HepG2 (cell line): ENCODE measurements around the gene ZNF132. TPM values are rescaled to one million over a fixed set of nuclear protein-coding genes. Genes with fewer than 3 reads are reported as not detected.

Experiments
- AHR ChIP-seq: IDR thresholded peaks from 2 replicates; pipeline ENCODE4 v1.6.1; 2018; ENCODE audit warnings: missing genetic modification reagents, missing compliant biosample characterization
- BORCS8-MEF2B ChIP-seq: sonication (generic); formaldehyde crosslinking; IDR thresholded peaks from 2 replicates; pipeline ENCODE4 v1.8.0; 2022; ENCODE audit warnings: mild to moderate bottlenecking, missing genetic modification reagents
- CHD4 ChIP-seq: fragments of 200-600 bp; sonication (generic); IDR thresholded peaks from 2 replicates; pipeline ENCODE4 v1.7.0; 2017; ENCODE audit warnings: mild to moderate bottlenecking, low read length, borderline replicate concordance
- DR1 ChIP-seq: sonication (generic); formaldehyde crosslinking; IDR thresholded peaks from 2 replicates; pipeline ENCODE4 v1.8.0; 2021; ENCODE audit warnings: mild to moderate bottlenecking, missing genetic modification reagents, inconsistent platforms
- GPN1 ChIP-seq: sonication (generic); formaldehyde crosslinking; IDR thresholded peaks from 2 replicates; pipeline ENCODE4 v1.5.1; 2020; ENCODE audit warnings: missing genetic modification reagents, borderline replicate concordance
- GTF3A ChIP-seq: sonication (generic); formaldehyde crosslinking; conservative IDR thresholded peaks from 2 replicates; pipeline ENCODE4 v1.4.0; 2020; ENCODE audit warnings: mild to moderate bottlenecking, missing genetic modification reagents
- HDAC1 ChIP-seq: sonication (generic); formaldehyde crosslinking; IDR thresholded peaks from 2 replicates; pipeline ENCODE4 v1.5.1; 2020; ENCODE audit warnings: mild to moderate bottlenecking, missing genetic modification reagents
- IRF9 ChIP-seq: sonication (generic); formaldehyde crosslinking; IDR thresholded peaks from 2 replicates; pipeline ENCODE4 v1.8.0; 2022; ENCODE audit warnings: missing genetic modification reagents, mild to moderate bottlenecking, borderline replicate concordance
- JUND ChIP-seq: sonication (generic); formaldehyde crosslinking; IDR thresholded peaks from 2 replicates; pipeline ENCODE4 v1.8.0; 2022; ENCODE audit warnings: mild to moderate bottlenecking, missing genetic modification reagents
- MZF1 ChIP-seq: sonication (generic); formaldehyde crosslinking; IDR thresholded peaks from 2 replicates; pipeline ENCODE4 v1.8.1; 2023; ENCODE audit warnings: mild to moderate bottlenecking, missing genetic modification reagents, borderline replicate concordance
- NFE2 ChIP-seq: sonication (generic); formaldehyde crosslinking; IDR thresholded peaks from 2 replicates; pipeline ENCODE4 v1.4.0; 2020; ENCODE audit warnings: missing genetic modification reagents
- PTBP1 ChIP-seq: fragments of 200-400 bp; formaldehyde crosslinking; IDR thresholded peaks from 2 replicates; pipeline ENCODE4 v1.6.1; 2018; ENCODE audit warnings: low read length, low read depth; ENCODE audit not compliant: poor library complexity, severe bottlenecking
- RELA ChIP-seq: sonication (generic); formaldehyde crosslinking; IDR thresholded peaks from 2 replicates; pipeline ENCODE4 v1.4.0; 2020; ENCODE audit warnings: missing genetic modification reagents
- SMC3 ChIP-seq: IDR thresholded peaks from 2 replicates; pipeline ENCODE4 v1.6.1; 2011; ENCODE audit warnings: low read length, improper control_type of control experiment
- SRY ChIP-seq: sonication (generic); formaldehyde crosslinking; IDR thresholded peaks from 2 replicates; pipeline ENCODE4 v1.8.0; 2022; ENCODE audit warnings: mild to moderate bottlenecking, missing genetic modification reagents
- SUZ12 ChIP-seq: fragments of 150-350 bp; IDR thresholded peaks from 2 replicates; pipeline ENCODE4 v1.6.1; 2014; ENCODE audit warnings: low read depth, low read length
- SYNCRIP ChIP-seq: fragments of 200-400 bp; formaldehyde crosslinking; IDR thresholded peaks from 2 replicates; pipeline ENCODE4 v1.6.1; 2018; ENCODE audit warnings: mild to moderate bottlenecking, low read depth, low read length; ENCODE audit not compliant: insufficient read depth
- TFAP4 ChIP-seq: sonication (generic); IDR thresholded peaks from 2 replicates; pipeline ENCODE4 v1.6.1; 2016; ENCODE audit warnings: low read depth, borderline replicate concordance
- THAP11 ChIP-seq: IDR thresholded peaks from 2 replicates; pipeline ENCODE4 v1.6.1; 2016; ENCODE audit warnings: missing biosample characterization, missing genetic modification reagents
- YEATS4 ChIP-seq: sonication (generic); formaldehyde crosslinking; IDR thresholded peaks from 2 replicates; pipeline ENCODE4 v1.4.0; 2020; ENCODE audit warnings: missing genetic modification reagents, borderline replicate concordance
- ZBTB38 ChIP-seq: sonication (generic); formaldehyde crosslinking; IDR thresholded peaks from 2 replicates; pipeline ENCODE4 v1.5.1; 2020; ENCODE audit warnings: mild to moderate bottlenecking, missing genetic modification reagents
- ZNF160 ChIP-seq: sonication (generic); formaldehyde crosslinking; IDR thresholded peaks from 2 replicates; pipeline ENCODE4 v1.8.0; 2022; ENCODE audit warnings: mild to moderate bottlenecking, inconsistent platforms, missing genetic modification reagents
- ZNF335 ChIP-seq: sonication (generic); formaldehyde crosslinking; IDR thresholded peaks from 2 replicates; pipeline ENCODE4 v1.4.0; 2020; ENCODE audit warnings: missing genetic modification reagents
- ZNF382 ChIP-seq: sonication (generic); formaldehyde crosslinking; IDR thresholded peaks from 2 replicates; pipeline ENCODE4 v1.5.0; 2020; ENCODE audit warnings: missing genetic modification reagents, mild to moderate bottlenecking, borderline replicate concordance
- ZNF512B ChIP-seq: sonication (generic); formaldehyde crosslinking; IDR thresholded peaks from 2 replicates; pipeline ENCODE4 v1.5.1; 2020; ENCODE audit warnings: missing genetic modification reagents, mild to moderate bottlenecking, borderline replicate concordance
- ZNF570 ChIP-seq: sonication (generic); formaldehyde crosslinking; IDR thresholded peaks from 2 replicates; pipeline ENCODE4 v1.4.0; 2020; ENCODE audit warnings: mild to moderate bottlenecking, missing genetic modification reagents, borderline replicate concordance
- ZNF709 ChIP-seq: sonication (generic); formaldehyde crosslinking; IDR thresholded peaks from 2 replicates; pipeline ENCODE4 v1.5.0; 2020; ENCODE audit warnings: mild to moderate bottlenecking, missing genetic modification reagents
- polyA plus RNA-seq, 8 experiments: library from polyadenylated mRNA; depleted of rRNA in 3 of 8; stranded (reverse) in 7 of 8; unstranded in 1 of 8; fragments of >200 nt; fragmentation: Illumina TruSeq in 4 of 8; extraction: Trizol in 4 of 8; gene quantifications; 2 replicates each; pipeline versions ENCODE4 v1.2.1 to v1.2.3, GENCODE V29; 2011 to 2016; ENCODE audit warnings: low read depth in 4 of 8, missing spikeins in 1 of 8, mixed read lengths in 1 of 8; ENCODE audit not compliant: insufficient read depth in 1 of 8
- total RNA-seq, 5 experiments: library from RNA; depleted of rRNA; stranded (reverse); fragments of >200 nt; fragmentation: Illumina TruSeq; extraction: Trizol; gene quantifications; 2 replicates each; pipeline ENCODE4 v1.2.3, GENCODE V29; 2016; ENCODE audit warnings: low read depth in 1 of 5

The ZNF132 gene
- total and polyA plus RNA-seq, 2 of the 13 experiments (the other 11 are each of a cell fraction or from before 2014, with no cell fraction given): not detected

GRCh38 chr19:58408152-58409009 lies 31.6 kb downstream of the ZNF132 start, which contains the start of gene ZNF584 (continued):
- TF ChIP-seq YEATS4 (CRISPR knock-in tag) (no peak; the same call in 1 of the 2 replicates), IRF9 (CRISPR knock-in tag) (peak; percentile 78; the same call in 1 of the 2 replicates), ZNF512B (CRISPR knock-in tag) (no peak), PTBP1 (no peak), GPN1 (CRISPR knock-in tag) (no peak), THAP11 (CRISPR knock-in tag) (peak; percentile 99), ZNF382 (CRISPR knock-in tag) (no peak), ZNF709 (CRISPR knock-in tag) (peak; percentile 86), HDAC1 (peak; percentile 93), SMC3 (no peak), NFE2 (CRISPR knock-in tag) (no peak), ZNF160 (0 out of 2 replicates have a peak, but pooled peaks have one; percentile 18), SYNCRIP (no peak), GTF3A (CRISPR knock-in tag) (peak; percentile 39; the same call in 1 of the 2 replicates), DR1 (CRISPR knock-in tag) (peak; percentile 26; the same call in 1 of the 2 replicates), AHR (CRISPR knock-in tag) (0 out of 2 replicates have a peak, but pooled peaks have one; percentile 11), CHD4 (0 out of 2 replicates have a peak, but pooled peaks have one; percentile 15), MZF1 (CRISPR knock-in tag) (no peak), JUND (CRISPR knock-in tag) (no peak), BORCS8-MEF2B (CRISPR knock-in tag) (peak; percentile 63; the same call in 1 of the 2 replicates), ZBTB38 (peak; percentile 37), SRY (CRISPR knock-in tag) (no peak), ZNF335 (CRISPR knock-in tag) (peak; percentile 87), RELA (CRISPR knock-in tag) (no peak), ZNF570 (CRISPR knock-in tag) (no peak), SUZ12 (peak; percentile 73), TFAP4 (peak; percentile 27; the same call in 1 of the 2 replicates)
